Hematopoietic multipotent progenitor cell treated with erythropoietin and hydrocortisone succinate and interleukin-3 and kit ligand, for 8 days (in vitro differentiated cells): ENCODE data around the gene TEAD4.

Experiments
- DNase-seq: peaks from one replicate; pipeline ENCODE4 v3.0.0-alpha.2; 2015

TEAD4 gene

DNA sequence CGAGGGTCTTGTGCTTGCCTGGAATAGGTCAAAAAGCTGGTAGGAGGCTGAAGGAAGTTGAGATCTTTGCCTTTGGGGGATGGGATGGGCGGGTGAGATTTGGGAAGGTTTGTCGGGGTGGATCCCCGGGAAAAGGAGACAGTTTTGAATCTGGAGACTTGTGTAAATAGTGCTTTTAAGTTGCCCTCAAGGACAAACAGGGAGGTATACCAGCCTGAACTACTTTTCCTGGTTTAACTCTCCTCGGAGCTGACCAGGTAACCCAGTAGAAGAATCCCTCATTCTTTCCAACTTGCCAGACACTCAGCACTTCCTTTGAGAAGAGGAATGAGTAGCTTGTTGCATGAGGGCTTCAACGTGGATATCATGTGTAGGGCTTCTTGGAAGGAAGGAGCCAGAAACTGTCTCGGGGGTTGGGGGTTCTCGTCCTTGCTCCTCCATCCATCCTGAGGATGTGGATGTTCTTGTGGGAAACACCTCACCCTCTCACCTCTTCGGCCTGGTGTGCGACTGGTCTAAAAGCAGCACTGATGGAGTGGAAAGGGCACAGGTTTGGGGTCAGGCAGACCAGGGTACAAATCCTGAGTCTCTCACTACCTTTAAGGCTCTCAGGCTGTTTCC lies 1.9 kb downstream of the TEAD4 start:
- no peak for DNase-seq

DNA sequence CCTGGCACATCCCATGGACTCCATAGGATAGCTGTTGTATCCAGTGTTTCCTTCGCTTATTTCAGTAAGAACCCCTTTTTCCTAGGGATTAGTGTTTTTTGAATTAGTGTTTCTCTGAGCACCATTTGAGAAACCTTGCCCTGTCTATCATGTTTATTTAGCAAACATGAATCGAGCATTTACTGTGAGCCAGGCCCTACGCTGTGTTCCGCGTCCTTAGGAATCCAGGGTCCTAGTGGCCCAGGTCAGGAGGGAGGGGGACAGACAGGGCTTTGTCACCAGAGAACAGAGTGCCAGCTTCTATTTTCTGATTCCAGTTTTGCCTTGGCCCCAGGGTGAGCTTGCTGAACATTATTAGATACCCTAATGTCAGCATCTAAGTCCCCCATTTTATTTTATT lies 2.5 kb downstream of the TEAD4 start:
- DNase-seq = no peak

DNA sequence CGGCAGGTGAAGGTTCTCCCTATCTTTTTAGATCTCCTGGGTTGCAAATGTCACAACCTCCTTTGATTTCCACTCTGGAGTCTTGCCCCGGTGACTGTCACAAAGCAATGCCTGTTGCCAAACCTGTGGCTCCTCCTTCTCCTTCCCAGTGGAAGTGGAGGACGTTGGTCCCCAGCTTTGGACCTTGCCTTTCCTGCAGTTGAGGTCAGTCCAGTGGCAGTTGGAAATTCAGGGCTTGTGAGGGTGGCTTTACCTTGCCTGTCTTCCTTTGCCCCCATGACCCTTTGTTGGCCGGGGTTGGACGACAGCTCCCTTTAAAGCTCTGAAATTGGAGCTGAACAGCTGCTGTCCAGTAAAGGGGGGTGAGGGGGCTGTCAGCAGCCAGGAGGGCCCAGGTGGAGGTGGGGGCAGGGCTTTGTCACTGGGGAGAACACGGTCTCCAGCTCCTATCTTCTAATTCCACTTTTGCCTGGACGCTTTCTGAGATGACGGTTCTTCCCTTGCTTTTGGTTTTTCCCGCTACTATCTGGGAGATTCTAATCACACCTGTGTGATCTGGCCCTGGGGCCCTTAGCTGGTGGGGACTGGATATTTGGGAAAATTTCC lies 4.1 kb downstream of the TEAD4 start:
- no peak for DNase-seq

DNA sequence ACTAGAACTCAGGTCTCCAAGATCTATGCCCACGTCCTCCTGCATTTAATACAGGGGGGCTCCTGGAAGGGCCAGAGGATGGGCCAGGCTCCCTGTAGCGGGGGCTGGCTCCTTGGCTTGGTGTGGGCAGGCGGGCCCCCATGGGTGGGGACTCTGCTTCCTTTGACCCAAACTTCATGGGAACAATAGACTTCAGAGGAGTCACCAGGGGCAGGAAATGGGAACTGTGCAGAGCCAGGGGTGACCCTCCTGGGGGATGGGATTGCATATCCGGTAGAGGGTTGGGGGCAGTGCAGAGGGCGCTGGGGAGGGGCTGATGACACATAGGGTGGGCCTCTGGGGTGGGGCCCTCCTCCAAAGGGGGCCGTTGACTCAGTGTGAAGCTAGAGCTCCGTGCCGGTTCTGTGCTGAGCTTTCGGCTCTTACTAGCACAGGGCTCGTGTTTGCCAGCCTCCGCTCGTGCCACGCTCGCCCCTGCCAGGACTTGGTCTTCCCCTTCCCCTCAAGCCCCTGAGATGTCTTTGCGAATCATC lies 4.6 kb downstream of the TEAD4 start:
- DNase-seq = no peak

DNA sequence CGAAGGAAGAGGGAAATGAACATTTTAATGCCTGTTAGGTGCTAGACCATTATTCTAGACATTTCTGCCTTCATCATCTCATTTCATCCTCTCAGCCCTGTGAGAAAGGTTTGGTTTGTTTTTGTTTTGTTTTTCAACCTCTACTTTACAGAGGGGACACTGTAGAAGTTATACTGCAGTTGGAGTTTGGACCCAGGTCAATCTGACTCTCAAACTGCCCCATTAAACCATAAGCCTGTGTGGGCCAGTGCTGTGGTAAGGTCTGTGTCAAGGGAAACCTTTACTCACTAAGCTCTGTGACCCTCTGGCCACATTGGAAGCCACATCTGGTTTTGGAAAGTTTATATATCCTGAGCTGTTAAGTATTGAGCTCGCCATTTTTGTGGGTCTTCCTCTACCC lies 8.5 kb downstream of the TEAD4 start:
- no peak for DNase-seq

DNA sequence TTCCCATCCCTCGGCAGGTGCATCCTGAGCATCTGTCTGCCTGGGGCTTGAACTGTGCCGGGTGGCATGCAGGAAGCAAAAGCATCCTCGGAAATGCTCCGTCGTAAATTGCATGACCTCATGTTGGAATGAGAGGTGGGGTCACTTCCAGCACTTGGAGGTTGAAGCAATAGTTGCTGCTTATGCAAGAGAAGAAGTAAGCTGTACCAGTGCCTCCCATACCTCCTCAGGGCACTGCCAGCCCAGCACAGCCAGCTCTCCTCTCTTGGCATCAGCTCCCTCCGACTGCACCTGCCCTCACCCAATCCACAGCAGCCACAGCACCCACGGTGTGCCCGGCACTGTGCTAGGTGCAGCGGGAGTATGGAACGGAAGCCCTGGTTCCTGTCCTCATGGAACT lies 11.5 kb downstream of the TEAD4 start:
- DNase-seq = no peak

DNA sequence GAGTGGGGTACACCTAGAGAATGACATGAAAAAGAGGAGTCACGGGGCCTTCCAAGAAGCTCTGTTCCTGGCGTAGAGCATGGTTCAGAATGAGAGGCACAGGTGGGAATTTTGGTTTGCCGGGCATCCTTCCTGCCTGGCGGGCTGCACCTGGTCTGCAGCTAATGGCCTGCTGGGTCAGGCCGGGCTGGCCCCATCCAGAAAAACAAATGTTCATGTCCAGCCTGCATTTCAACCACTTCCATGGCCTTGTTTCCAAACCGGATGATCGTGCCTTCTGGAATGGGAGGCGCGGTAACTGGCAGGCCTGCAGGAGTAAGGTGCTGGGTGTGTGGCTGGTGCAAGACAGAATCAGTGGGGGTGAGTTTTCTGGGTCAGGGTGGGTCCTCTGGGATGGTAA lies 14.4 kb downstream of the TEAD4 start:
- DNase-seq = no peak

DNA sequence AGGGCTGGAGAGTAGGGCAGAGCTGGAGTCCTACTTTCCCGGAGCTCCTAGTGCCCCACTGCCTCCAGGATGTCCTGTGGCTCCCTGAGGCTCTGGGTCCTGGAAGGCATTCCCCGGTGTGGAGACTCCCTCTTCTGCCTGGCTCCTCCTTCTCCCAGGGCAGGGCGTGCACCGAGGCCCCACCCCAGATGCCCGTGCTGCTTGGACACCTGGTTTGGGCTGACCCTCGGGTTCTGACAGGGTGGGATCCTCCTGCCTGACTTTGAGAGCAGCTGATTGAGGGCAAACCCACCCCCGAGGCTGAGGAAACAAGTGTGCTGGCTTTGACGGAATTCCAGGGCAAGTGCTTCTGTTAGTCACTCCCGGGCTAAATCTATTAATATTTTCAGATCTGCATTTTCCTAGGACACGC lies 15.4 kb downstream of the TEAD4 start:
- DNase-seq = no peak

DNA sequence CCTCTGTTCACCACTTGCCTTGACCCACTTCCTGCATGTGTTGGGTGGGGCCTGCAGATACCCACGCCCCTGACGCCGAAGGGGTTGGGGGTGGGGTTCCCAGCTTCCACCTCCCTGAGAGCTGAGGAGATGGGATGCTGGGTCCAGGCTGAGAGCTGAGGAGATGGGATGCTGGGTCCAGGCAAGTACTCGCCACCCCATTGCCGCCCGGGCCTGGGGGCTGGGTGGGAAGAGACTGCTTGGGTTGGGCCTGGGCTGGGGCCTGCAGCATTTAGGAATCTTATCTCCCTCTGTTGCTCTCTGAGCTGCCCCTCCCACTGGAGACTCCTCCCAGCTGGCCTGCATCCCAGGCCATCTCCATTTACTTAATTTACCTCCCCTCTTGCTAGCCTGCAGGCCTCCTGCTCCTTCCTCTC lies 17.4 kb downstream of the TEAD4 start:
- DNase-seq = peak; percentile 31

DNA sequence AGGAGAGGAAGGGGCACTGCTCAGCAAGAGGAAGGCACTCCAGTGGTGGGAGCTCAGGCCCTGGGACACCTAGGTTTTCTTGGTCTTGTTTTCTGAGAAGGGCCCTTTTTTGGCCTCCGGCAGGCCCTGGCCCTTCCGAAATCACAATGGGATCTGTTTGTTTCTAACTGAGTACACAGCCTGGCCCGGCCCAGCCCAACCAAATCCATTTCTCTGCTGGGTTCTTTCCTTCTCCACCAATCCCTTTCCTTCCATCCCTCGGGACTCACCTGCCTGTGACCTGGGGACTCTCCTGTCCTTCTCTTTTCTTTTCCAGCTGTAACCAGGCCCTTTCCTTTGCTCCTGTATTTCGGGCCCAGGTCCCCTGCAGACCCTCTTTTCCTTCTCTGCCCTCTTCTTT lies 18.6 kb downstream of the TEAD4 start:
- DNase-seq = no peak

DNA sequence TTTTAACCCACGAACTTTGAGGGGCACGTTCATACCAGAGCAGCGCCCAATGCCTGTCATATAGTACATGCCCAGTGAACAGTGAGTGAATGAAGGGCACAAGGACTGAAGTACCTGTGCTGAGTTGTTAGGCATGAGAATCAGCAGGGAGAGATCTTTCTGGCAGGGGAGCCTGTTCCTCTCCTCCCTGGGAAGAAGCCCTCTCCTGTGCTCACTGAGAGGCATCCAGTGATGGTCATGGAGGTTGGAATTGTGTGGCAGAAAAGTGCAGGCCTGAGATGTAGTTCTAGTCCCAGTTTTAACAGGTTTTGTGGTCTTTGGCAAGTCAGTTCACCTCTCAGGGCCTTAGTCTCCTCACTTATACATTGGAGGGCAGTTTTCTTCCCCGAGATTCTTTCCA lies 20.6 kb downstream of the TEAD4 start:
- no peak for DNase-seq

DNA sequence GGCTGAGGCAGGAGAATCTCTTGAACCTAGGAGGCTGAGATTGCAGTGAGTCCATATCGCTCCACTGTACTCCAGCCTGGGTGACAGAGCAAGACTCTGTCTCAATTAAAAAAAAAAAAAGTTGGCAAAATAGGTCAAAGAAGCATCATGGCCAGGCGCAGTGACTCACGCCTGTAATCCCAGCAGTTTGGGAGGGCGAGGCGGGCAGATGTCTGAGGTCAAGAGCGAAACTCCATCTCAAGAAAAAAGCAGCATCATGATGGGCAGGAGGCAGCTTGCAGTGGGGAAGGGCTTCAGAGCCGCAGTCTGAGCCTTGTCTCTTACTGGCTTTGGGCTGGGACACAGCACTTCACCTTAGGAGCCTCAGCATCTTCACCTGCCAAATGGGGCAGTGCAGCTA lies 21.4 kb downstream of the TEAD4 start:
- DNase-seq = no peak

DNA sequence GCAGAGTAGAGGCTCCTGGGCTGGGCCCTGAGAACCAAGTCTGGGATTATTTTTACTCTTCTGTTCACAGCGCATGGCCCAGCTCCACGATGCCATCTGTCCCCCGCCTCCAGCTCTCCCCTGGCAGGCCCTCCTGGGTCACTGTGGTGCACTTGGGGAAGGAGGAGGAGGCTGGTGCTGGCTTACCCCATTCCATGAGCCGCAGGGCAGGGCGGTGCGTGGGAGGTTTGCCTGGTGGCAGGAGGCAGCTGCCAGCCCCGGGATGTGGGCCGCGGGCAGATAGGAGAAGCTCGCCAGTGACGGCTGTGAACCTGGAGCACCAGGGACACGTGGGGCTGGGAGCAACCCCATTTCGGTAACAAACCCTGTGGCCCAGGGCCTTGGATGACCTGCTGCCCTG lies 23.2 kb downstream of the TEAD4 start:
- DNase-seq = no peak

DNA sequence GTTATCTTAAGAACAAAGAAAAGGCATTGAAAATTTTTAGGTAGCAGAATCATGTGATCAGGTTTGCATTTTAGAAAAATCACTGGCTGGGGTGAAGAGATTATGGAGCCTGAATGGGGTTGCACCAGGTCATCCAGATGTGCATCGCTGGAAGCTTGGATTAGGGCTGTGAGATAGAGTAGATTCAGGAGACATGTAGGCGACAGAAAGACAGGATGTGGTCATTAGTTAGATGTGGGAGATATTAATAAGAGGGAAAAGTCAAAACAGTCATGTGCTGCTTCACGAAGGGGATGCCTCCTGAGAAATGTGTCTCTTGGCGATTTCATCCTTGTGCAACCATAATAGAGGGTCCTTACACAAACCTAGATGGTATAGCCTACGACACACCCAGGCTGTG lies 25.1 kb downstream of the TEAD4 start:
- no peak for DNase-seq

DNA sequence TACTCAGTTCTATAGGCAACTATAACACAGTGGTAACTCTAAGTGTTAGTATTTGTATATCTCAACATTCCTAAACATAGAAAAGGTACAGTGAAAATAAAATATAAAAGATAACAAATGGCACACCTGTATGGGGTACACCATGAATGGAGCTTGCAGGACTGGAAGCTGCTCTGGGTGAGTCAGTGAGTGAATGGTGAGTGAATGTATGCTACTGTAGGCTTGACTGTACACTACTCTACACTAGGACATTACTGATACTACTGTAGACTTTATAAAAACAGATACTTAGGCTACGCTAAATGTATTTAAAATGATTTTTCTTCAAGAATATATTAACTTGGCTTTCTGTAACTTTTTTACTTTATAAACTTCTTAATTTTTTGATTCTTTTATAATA lies 25.5 kb downstream of the TEAD4 start:
- DNase-seq = no peak

DNA sequence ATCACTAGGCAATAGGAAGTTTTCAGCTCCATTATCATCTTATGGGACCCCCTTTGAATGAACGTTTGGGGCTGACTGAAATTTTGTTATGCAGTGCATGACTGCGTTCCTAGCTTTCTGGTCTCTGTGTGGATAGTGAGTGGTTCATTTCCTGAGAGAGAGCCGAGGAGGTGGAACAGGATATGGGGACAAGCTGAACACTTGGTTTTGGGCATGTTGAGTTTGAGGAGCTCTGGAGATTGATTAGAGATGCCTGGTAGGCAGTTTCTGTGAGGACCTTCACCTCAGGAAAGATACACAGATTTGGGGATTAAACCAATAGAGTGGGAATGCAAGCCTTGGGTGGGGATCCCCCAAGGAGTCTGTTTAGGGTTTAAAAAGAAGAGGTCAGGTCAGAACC lies 27.7 kb downstream of the TEAD4 start:
- no peak for DNase-seq

DNA sequence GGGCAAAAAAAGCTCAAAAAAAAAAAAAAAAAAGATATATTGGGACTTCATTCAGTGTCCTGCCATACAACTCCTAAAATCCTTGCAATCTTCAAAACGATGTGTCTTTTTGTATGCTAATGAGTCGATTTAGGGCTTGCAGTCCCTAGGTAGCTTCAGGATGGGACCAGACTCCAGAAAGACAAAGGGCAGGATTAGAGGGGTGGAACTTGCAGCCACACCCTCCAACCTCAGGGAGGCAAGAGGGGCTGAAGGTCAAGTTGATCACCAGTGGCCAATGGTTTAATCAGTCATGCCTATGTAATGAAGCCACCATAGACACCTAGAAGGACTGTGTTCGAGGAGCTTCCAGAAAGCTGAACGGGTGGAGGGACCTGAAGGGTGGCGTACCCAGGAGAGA lies 29.3 kb downstream of the TEAD4 start:
- DNase-seq = no peak

DNA sequence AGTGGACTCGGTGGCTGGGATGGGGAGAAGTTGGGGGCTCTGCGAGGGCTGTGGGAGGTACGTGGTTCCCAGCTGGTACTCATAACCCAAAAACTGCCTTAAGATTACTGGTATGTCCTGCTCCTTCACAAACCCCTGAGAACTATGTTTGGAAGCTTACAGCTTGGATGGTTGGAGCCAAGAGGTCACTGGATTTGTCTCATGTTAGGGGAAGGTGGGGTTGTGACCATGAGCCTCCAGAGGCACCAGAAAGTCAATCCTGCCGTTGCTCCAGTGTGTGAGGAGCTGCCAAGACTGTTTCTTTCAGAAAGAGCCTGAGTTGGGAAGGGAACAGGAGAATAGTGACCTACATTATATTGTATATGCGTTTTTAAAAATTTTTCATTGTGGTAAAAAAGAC lies 33.5 kb downstream of the TEAD4 start:
- no peak for DNase-seq

DNA sequence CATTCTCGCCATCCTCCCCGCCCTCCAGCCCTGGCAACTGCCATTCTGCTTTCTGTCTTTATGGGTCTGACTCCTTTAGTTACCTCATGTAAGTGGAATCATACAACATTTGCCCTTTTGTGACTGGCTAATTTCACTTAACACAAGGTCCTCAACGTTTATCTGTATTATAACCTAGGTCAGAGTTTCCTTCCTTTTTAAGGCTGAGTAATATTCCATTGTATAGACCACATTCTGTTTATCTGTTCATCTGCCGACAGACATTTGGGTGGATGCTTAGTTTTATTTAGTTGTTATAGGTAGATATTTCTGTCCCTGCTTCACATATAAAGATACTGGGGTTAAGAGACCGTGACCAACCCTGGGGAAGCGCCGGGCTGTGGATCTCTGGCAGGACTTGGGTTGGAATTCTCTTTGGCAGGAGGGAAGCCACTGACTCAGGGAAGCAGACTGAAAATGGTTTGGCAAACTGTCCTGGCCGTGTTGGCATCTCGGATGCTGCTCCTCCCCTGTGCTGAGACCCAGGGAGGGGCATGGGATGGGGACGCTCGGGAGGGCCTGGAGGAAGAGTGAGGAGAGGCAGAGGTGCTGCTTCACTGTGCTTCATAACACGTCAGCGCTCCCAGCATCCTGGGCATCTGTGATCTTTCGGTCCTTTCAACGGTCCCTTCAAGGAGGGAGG lies 38.9 kb downstream of the TEAD4 start:
- DNase-seq = no peak

DNA sequence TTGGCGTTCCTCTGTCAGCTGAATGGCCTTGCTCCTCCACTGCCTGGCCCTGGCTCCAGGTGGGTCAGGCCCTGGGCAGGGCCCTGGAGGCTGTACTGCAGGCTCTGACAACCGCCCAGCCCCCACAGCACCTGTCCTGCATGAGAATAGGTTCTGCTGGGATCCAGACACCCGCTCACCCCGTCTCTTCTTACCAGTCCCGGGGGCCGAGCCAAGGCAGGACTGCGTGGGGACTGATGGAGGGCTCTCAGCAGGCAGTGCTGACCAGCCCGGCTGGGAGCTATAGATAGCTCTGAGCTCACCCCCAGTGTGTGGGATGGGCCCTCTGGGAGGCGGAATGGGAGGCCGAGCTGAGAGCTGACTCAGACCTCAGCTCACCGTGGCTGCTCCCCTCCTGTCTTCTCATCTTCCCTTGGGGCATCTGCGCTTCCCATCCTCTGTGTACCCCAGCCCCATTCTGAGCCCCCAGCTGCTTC lies 39.6 kb downstream of the TEAD4 start:
- no peak for DNase-seq

DNA sequence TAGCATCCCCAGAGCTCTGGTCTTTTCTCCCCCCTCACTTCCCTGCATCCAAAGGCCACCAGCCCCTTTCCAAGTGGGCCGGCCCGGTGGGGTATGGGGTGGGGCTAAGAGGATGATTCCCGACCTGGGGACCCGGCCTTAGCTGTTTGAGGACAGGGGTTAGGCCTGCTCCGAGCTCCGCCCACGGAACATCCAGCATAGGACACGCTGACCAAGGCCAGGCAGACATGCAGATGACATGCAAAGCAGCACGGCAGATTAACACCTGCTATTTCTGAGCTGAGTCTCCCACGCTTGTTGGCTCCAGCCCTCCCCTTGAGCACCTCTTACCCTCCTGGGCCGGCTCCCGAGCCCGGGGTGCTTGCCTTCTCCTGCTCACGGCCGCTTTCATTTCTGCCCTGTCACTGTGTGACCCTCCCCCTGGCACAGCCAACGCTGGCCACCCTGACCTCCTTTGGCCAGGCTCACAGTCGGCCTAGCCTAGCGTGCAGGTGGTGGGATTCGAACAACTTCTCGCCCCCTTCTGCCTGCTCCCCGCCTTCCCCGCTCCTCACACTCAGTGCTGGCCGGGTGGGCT lies 40.2 kb downstream of the TEAD4 start:
- no peak for DNase-seq

DNA sequence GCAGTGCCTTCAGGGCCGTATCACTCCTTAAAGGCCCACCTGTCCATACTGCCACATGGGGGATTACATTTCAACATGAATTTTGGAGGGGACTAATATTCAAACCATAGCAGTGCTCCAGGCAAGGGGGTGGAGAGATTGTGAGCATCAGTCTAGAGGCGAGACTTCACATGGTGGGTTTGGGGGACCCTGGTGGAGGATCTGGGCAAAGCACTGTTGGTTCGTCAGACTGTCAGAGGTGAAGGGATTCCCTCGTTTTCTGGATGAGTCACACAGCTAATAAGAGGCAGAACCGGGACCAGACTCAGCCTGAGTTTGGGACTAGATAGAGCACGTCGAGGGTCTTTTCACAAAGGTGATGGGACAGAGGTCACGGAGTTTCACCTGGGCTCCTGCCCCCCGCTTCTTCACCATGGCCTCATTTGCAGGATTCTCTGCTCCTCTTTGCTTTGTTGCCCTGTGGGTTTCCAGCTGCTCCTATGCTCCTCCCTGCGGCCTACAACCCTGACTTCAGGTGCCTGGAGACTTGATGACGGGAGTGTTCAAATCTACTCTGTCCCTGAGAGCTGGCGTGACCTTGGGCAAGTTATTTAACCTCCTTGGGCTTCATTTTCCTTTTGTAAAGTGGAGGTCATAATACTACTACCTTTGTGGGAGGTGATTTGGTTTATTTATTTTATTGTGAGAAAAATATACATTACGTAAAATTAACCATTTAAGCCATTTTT lies 41.5 kb downstream of the TEAD4 start:
- no peak for DNase-seq

DNA sequence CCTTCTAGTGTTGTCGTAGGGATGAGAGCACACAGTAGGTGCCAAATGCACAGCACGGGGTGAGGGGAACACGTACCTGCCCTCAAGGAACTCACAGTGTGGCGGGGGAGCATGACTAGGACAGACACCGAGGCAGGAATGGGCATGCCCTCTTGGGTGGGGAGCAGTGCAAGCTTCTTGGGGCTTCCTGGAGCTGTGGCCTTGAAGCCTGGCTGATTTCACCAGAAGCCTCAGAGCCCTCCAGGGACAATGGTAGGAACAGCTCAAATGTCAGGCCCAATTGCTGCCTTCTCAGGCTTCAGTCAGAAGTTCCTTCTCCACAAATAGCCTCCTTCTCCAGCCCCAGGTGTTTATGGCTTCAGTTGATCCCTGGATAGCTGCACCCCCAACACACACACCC lies 43.4 kb downstream of the TEAD4 start:
- no peak for DNase-seq
